Hematopoietic multipotent progenitor cell treated with erythropoietin and hydrocortisone succinate and interleukin-3 and kit ligand, for 17 days (in vitro differentiated cells): ENCODE data around the gene UBE2N.
A peak's percentile ranks its signal among the peaks of the same experiment; 100 is the strongest.
"Not testable (repeated sequence)": the region's sequence is repeated elsewhere in the genome, so short reads cannot be mapped to it uniquely, and the experiment has no call there.

Source experiments
- DNase-seq: peaks from one replicate; pipeline ENCODE4 v3.0.0-alpha.2; 2015; ENCODE audit warnings: low spot score

UBE2N gene

GRCh38 chr12:93443576-93443975 lies 1.8 kb upstream of the UBE2N start:
- DNase-seq, result no peak

- DNase-seq, result no peak
Measured at GRCh38 chr12:93442411-93443340, 929 bp upstream of the UBE2N start.

- no peak for DNase-seq
Measured at GRCh38 chr12:93441081-93441616, 598 bp downstream of the UBE2N start.

- no peak for DNase-seq
Measured at GRCh38 chr12:93440043-93440835, 1.5 kb downstream of the UBE2N start.

GRCh38 chr12:93438266-93439050 lies 3.3 kb downstream of the UBE2N start:
- no peak for DNase-seq

- DNase-seq, result no peak
Measured at GRCh38 chr12:93434256-93434865, 7.4 kb downstream of the UBE2N start.

- not testable (repeated sequence) for DNase-seq
Measured at GRCh38 chr12:93432031-93432430, 9.7 kb downstream of the UBE2N start.

- DNase-seq, result no peak
Measured at GRCh38 chr12:93430280-93430679, 11.5 kb downstream of the UBE2N start.

GRCh38 chr12:93429852-93430251 lies 11.9 kb downstream of the UBE2N start:
- DNase-seq, result no peak

- no peak for DNase-seq
Measured at GRCh38 chr12:93429448-93429847, 12.3 kb downstream of the UBE2N start.

- no peak for DNase-seq
Measured at GRCh38 chr12:93427779-93428564, 13.8 kb downstream of the UBE2N start.

GRCh38 chr12:93426412-93426805 lies 15.3 kb downstream of the UBE2N start:
- no peak for DNase-seq

- DNase-seq, result no peak
Measured at GRCh38 chr12:93425736-93426411, 15.9 kb downstream of the UBE2N start.

GRCh38 chr12:93422050-93422449 lies 19.7 kb downstream of the UBE2N start:
- DNase-seq, result no peak

- peak; percentile 84 for DNase-seq
Measured at GRCh38 chr12:93419388-93420034, 22.2 kb downstream of the UBE2N start.

- no peak for DNase-seq
Measured at GRCh38 chr12:93417967-93418480, 23.7 kb downstream of the UBE2N start.

GRCh38 chr12:93415723-93416464 lies 25.9 kb downstream of the UBE2N start:
- DNase-seq, result no peak

GRCh38 chr12:93413064-93413463 lies 28.7 kb downstream of the UBE2N start:
- peak; percentile 18 for DNase-seq

- not testable (repeated sequence) for DNase-seq
Measured at GRCh38 chr12:93412396-93412795, 29.4 kb downstream of the UBE2N start.
